ENCODE data around the gene CNKSR2.

The CNKSR2 gene

DNA sequence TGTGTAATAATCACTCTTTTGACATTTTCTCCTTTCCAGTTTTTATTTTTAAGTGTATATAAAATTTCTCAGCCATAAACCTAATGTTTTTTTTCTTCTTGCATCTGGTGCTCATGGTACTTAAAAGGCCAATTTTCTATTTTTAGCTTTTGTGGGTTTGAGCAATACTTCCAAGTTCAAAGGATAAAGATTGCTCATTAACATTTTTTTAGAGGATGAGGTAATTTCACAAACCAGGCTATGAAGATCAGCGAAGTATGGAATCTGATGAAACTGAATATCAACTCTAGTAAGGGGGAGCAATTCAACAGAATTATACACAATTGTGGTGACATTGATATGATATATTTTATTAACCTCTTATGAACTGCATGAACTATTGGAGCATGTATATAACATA, 309.7 kb downstream of the CNKSR2 start:
- H3K4me3 ChIP-seq (ENCODE audit: control insufficient read depth, low read depth, low read length): no peak overlapping the region
- DNase-seq (ENCODE audit: low read depth): peak; percentile 35
- TF ChIP-seq, protein P1, sequence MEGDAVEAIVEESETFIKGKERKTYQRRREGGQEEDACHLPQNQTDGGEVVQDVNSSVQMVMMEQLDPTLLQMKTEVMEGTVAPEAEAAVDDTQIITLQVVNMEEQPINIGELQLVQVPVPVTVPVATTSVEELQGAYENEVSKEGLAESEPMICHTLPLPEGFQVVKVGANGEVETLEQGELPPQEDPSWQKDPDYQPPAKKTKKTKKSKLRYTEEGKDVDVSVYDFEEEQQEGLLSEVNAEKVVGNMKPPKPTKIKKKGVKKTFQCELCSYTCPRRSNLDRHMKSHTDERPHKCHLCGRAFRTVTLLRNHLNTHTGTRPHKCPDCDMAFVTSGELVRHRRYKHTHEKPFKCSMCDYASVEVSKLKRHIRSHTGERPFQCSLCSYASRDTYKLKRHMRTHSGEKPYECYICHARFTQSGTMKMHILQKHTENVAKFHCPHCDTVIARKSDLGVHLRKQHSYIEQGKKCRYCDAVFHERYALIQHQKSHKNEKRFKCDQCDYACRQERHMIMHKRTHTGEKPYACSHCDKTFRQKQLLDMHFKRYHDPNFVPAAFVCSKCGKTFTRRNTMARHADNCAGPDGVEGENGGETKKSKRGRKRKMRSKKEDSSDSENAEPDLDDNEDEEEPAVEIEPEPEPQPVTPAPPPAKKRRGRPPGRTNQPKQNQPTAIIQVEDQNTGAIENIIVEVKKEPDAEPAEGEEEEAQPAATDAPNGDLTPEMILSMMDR (IDR thresholded peaks at IDR 0.05; ENCODE audit: control insufficient read depth, insufficient read depth, low read depth, low read length, missing control alignments): no peak

DNA sequence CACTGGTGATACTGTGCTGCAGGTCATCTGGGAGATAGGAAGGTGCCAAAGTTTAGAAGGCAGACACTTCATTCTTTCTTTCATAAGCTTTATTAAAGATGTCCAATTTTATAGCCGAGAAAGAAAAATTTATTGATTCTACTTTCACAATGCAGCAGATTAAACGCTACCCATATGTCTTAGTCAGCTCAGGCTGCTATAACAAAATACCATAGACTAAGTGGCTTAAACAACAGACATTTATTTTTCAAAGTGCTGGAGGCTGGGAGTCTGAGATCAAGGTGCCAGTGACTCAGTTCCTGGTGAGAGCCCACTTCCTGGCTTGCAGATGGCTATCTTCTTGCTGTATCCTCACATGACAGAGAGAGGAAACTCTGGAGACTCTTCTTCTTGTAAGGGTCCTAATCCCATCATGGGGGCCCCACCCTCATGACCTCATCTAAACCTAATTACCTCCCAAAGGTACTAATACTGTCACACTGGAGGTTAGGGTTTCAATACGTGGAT, 317.3 kb downstream of the CNKSR2 start:
- DNase-seq (ENCODE audit: low read depth): no peak
- TF ChIP-seq, protein P1 (IDR thresholded peaks at IDR 0.05; ENCODE audit: control insufficient read depth, insufficient read depth, low read depth, low read length, missing control alignments): no peak
- no peak overlapping the region for H3K4me3 ChIP-seq (ENCODE audit: control insufficient read depth, low read depth, low read length)

DNA sequence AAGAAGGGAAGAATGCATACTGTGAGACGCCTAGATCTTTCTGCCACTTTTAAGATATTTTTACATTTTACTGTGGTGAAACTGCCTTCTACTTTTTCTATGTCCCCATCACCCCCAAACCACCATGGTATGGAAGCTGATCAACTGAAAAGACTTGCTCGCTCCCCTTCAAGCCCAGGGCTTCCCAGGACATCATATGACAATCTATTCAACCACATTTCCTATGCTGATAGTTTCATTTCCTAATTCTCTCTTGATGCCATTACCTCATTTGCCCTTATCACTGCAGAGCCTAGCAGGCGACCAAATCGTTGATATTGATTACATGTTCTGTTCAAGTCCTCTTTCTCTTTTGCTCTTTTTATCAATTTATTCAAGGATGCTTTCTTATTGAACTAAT, 324.1 kb downstream of the CNKSR2 start:
- TF ChIP-seq, protein P1 (IDR thresholded peaks at IDR 0.05; ENCODE audit: control insufficient read depth, insufficient read depth, low read depth, low read length, missing control alignments): no peak

DNA sequence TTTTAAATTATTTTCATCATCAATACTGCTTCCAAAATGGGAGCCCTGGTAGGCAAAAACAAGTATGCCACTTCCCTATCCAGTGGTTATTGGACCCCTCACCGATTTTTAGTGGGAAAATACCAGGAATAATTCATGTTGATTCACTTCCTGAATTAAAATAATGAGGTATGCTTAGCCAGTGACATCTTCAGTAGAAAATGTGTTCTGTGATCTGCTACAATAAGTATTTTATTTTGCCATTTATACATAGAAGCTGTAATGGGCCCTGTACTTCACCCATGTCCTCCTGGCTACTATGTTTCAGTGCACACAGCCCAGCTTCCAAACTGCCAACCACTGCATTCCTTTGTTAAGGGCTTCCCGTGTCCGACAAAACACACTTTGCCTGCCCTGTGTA, 324.9 kb downstream of the CNKSR2 start:
- DNase-seq (ENCODE audit: low read depth): no peak
- H3K4me3 ChIP-seq (ENCODE audit: control insufficient read depth, low read depth, low read length): no peak overlapping the region
- TF ChIP-seq, protein P1 (IDR thresholded peaks at IDR 0.05; ENCODE audit: control insufficient read depth, insufficient read depth, low read depth, low read length, missing control alignments): no peak

More for the DNA sequence above, 324.1 kb downstream of the CNKSR2 start:
- H3K4me3 ChIP-seq (ENCODE audit: control insufficient read depth, low read depth, low read length): no peak overlapping the region
- no peak for DNase-seq (ENCODE audit: low read depth)

DNA sequence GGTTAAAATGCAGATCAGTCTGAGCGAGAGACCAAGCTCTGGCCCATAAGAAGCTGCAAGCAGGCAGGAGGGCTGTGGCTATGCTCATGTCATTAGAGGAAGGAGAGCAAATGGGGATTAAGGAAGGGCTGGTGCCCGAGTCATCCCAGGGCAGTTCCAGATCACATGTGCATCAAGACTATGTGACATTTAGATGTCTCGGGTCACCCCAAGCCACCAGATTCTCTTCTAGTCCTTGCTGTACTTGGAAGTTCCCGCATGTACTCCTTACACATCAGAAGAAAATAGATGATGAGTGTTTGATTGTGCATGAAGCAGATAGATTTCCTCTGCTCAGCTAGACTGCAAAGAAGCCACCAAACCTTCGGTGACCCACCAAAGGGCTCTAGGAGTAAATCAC, 326.1 kb downstream of the CNKSR2 start:
- TF ChIP-seq, protein P1 (IDR thresholded peaks at IDR 0.05; ENCODE audit: control insufficient read depth, insufficient read depth, low read depth, low read length, missing control alignments): no peak
- H3K4me3 ChIP-seq (ENCODE audit: control insufficient read depth, low read depth, low read length): no peak overlapping the region
- no peak for DNase-seq (ENCODE audit: low read depth)

DNA sequence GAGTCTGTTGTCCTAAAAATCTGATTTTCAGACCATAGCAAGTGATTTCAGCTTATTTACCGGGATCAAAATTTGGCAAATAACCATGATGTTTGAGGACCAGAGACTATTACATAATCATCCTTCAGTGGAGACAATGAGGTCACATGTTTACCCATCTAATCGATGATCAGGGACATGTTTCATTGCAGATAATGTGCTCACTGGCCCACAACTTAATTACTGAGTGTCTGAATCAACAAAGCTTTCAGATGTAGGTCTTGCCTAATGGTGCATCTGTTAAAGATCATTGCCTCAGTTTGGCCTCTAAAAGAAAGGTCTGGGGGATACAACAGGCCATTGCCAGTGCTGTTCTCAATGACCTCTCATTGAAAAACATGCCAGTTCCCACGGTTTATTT, 326.7 kb downstream of the CNKSR2 start:
- no peak for DNase-seq (ENCODE audit: low read depth)
- TF ChIP-seq, protein P1 (IDR thresholded peaks at IDR 0.05; ENCODE audit: control insufficient read depth, insufficient read depth, low read depth, low read length, missing control alignments): no peak
- no peak overlapping the region for H3K4me3 ChIP-seq (ENCODE audit: control insufficient read depth, low read depth, low read length)

DNA sequence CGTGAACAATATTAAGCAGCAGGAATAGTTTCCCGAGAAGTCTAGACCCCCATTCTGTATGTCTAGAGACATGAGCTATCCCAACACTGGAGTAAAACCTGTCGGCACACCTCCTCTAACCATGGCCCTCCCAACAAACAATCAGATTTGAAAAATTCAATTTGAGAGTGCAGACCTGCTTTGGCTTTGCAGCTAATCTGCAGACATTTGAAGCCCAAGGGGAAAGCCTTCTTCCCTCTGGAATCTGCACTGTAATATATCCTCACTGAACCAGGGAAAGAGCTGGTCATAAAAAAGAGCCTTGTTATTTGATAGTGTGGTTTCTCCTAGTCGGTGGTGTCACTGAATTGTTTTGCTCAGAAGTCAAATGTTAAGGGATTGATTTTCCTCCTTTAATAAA, 328.5 kb downstream of the CNKSR2 start:
- DNase-seq (ENCODE audit: low read depth): no peak
- TF ChIP-seq, protein P1 (IDR thresholded peaks at IDR 0.05; ENCODE audit: control insufficient read depth, insufficient read depth, low read depth, low read length, missing control alignments): no peak
- no peak overlapping the region for H3K4me3 ChIP-seq (ENCODE audit: control insufficient read depth, low read depth, low read length)
